NCI-H1436 treated with DMSO at 0.1 percent for 48 hours (cell line): Measurements from ENCODE around the gene TGM4.

Source experiments
- DNase-seq: peaks from one replicate; lab custom pipeline; 2025; lab: John Stamatoyannopoulos, UW

Gene TGM4

GRCh38 chr3:44954962-44955361 lies 80.6 kb downstream of the TGM4 start:
- DNase-seq = no peak

- DNase-seq = no peak
Observed at GRCh38 chr3:44955917-44956316, 81.5 kb downstream of the TGM4 start.

- no peak for DNase-seq
Observed at GRCh38 chr3:44957986-44958385, 83.6 kb downstream of the TGM4 start.

- DNase-seq = no peak
Observed at GRCh38 chr3:44958386-44958785, 84.0 kb downstream of the TGM4 start.

- no peak for DNase-seq
Observed at GRCh38 chr3:44960387-44961026, 86.1 kb downstream of the TGM4 start.

GRCh38 chr3:44961888-44962287 lies 87.5 kb downstream of the TGM4 start:
- DNase-seq = no peak

- no peak for DNase-seq
Observed at GRCh38 chr3:44962621-44963393, 88.4 kb downstream of the TGM4 start.

GRCh38 chr3:44963571-44964325 lies 89.3 kb downstream of the TGM4 start:
- DNase-seq = no peak
